Immature natural killer cell (primary cell): ENCODE results near the gene NXN. TPM values are rescaled to one million over a fixed set of nuclear protein-coding genes. Genes with fewer than 3 reads are reported as not detected.
"Not testable (repeated sequence)": the region's sequence is repeated elsewhere in the genome, so short reads cannot be mapped to it uniquely, and the experiment has no call there.

ENCODE experiments used
- DNase-seq, 3 donors: peaks; one replicate each; pipeline ENCODE4 v3.0.0; 2022; ENCODE audit warnings: mixed read lengths in 1 of 3
- H3K27ac Mint-ChIP-seq, 6 donors: one replicate each; pipeline ENCODE4 v1.8.0; 2020; ENCODE audit warnings: mixed read lengths in 6 of 6, mild to moderate bottlenecking in 5 of 6, inconsistent platforms in 4 of 6, moderate library complexity in 3 of 6
- H3K27me3 Mint-ChIP-seq, 3 donors: one replicate each; pipeline ENCODE4 v1.8.0; 2020 to 2021; ENCODE audit warnings: low read depth in 3 of 3, mild to moderate bottlenecking in 3 of 3, mixed read lengths in 3 of 3, moderate library complexity in 3 of 3, inconsistent platforms in 1 of 3
- H3K36me3 Mint-ChIP-seq, 3 donors: one replicate each; pipeline ENCODE4 v1.8.0; 2020; ENCODE audit warnings: mixed read lengths in 3 of 3, inconsistent platforms in 2 of 3, mild to moderate bottlenecking in 2 of 3
- H3K4me1 Mint-ChIP-seq, 2 donors: one replicate each; pipeline ENCODE4 v1.8.0; 2020; ENCODE audit warnings: inconsistent platforms in 2 of 2, mild to moderate bottlenecking in 2 of 2, mixed read lengths in 2 of 2, moderate library complexity in 1 of 2
- H3K4me3 Mint-ChIP-seq, 5 donors: one replicate each; pipeline ENCODE4 v1.8.0; 2020; ENCODE audit warnings: mild to moderate bottlenecking in 5 of 5, mixed read lengths in 5 of 5, inconsistent platforms in 3 of 5, moderate library complexity in 3 of 5
- H3K9me3 Mint-ChIP-seq, 6 donors: one replicate each; pipeline ENCODE4 v1.8.0; 2020; ENCODE audit warnings: mild to moderate bottlenecking in 6 of 6, mixed read lengths in 6 of 6, inconsistent platforms in 4 of 6, moderate library complexity in 3 of 6
- polyA plus RNA-seq, 3 donors: library from polyadenylated mRNA; unstranded; fragments of 300-500 nt; fragmentation: Illumina TruSeq; gene quantifications; one replicate each; pipeline ENCODE4 v1.2.3, GENCODE V29; 2021

NXN gene
- polyA plus RNA-seq, 3 donors from 2014 or later: 0.19 TPM; not detected in 2

GRCh38 chr17:924711-925475 is 54.7 kb downstream of the NXN start:
- Mint-ChIP-seq H3K27ac (no peak overlapping the region), H3K4me3 (no peak overlapping the region), H3K4me1 (no peaks in the 10 kb centered on the region), H3K36me3 (no peaks in the 10 kb centered on the region), H3K27me3 (peaks cover 3 to 9% (median 4%) of the 10 kb centered on the region in 3 donors), H3K9me3 (no peaks in the 10 kb centered on the region)
- DNase-seq: no peak

GRCh38 chr17:924306-924705 is 55.3 kb downstream of the NXN start:
- not testable (repeated sequence) for H3K27ac Mint-ChIP-seq, H3K4me3 Mint-ChIP-seq, H3K36me3 Mint-ChIP-seq, H3K9me3 Mint-ChIP-seq, H3K4me1 Mint-ChIP-seq, DNase-seq, H3K27me3 Mint-ChIP-seq

- no peak for DNase-seq
- no peaks in the 10 kb centered on the region for H3K36me3 Mint-ChIP-seq
- H3K27ac Mint-ChIP-seq: no peak overlapping the region
- no peaks in the 10 kb centered on the region for H3K9me3 Mint-ChIP-seq
- no peaks in the 10 kb centered on the region for H3K4me1 Mint-ChIP-seq
- peaks cover 3 to 13% (median 6%) of the 10 kb centered on the region in 3 donors for H3K27me3 Mint-ChIP-seq
- no peak overlapping the region for H3K4me3 Mint-ChIP-seq
Measured at GRCh38 chr17:923633-924032, 55.9 kb downstream of the NXN start.

GRCh38 chr17:921161-921560 is 58.4 kb downstream of the NXN start:
- no peak for DNase-seq
- H3K4me3 Mint-ChIP-seq: no peak overlapping the region
- H3K4me1 Mint-ChIP-seq: no peaks in the 10 kb centered on the region
- H3K27me3 Mint-ChIP-seq: peaks cover 3 to 11% (median 9%) of the 10 kb centered on the region in 3 donors
- no peak overlapping the region for H3K27ac Mint-ChIP-seq
- H3K36me3 Mint-ChIP-seq: no peaks in the 10 kb centered on the region
- H3K9me3 Mint-ChIP-seq: no peaks in the 10 kb centered on the region

GRCh38 chr17:920190-920589 is 59.4 kb downstream of the NXN start:
- H3K4me1 Mint-ChIP-seq: no peaks in the 10 kb centered on the region
- H3K36me3 Mint-ChIP-seq: no peaks in the 10 kb centered on the region
- no peaks in the 10 kb centered on the region for H3K9me3 Mint-ChIP-seq
- H3K27ac Mint-ChIP-seq: no peak overlapping the region
- peaks cover 3 to 11% (median 9%) of the 10 kb centered on the region in 3 donors for H3K27me3 Mint-ChIP-seq
- DNase-seq: no peak
- H3K4me3 Mint-ChIP-seq: no peak overlapping the region

GRCh38 chr17:917941-918740 is 61.4 kb downstream of the NXN start:
- Mint-ChIP-seq H3K36me3 (no peaks in the 10 kb centered on the region), H3K9me3 (no peaks in the 10 kb centered on the region), H3K4me1 (no peaks in the 10 kb centered on the region), H3K4me3 (no peak overlapping the region), H3K27me3 (peaks cover 6 to 13% (median 9%) of the 10 kb centered on the region in 3 donors), H3K27ac (no peak overlapping the region)
- DNase-seq: no peak

- Mint-ChIP-seq H3K36me3 (no peaks in the 10 kb centered on the region), H3K4me1 (no peaks in the 10 kb centered on the region), H3K27ac (no peak overlapping the region), H3K4me3 (no peak overlapping the region), H3K9me3 (no peaks in the 10 kb centered on the region), H3K27me3 (peaks cover 6 to 14% (median 13%) of the 10 kb centered on the region in 3 donors)
- no peak for DNase-seq
Measured at GRCh38 chr17:917391-917811, 62.2 kb downstream of the NXN start.

GRCh38 chr17:916315-916714 is 63.3 kb downstream of the NXN start:
- no peak overlapping the region for H3K27ac Mint-ChIP-seq
- no peaks in the 10 kb centered on the region for H3K4me1 Mint-ChIP-seq
- DNase-seq: no peak
- no peaks in the 10 kb centered on the region for H3K36me3 Mint-ChIP-seq
- H3K9me3 Mint-ChIP-seq: no peaks in the 10 kb centered on the region
- peaks cover 6 to 24% (median 14%) of the 10 kb centered on the region in 3 donors for H3K27me3 Mint-ChIP-seq
- no peak overlapping the region for H3K4me3 Mint-ChIP-seq

- no peaks in the 10 kb centered on the region for H3K36me3 Mint-ChIP-seq
- H3K4me3 Mint-ChIP-seq: no peak overlapping the region
- H3K27ac Mint-ChIP-seq: no peak overlapping the region
- H3K27me3 Mint-ChIP-seq: peaks cover 6 to 24% (median 12%) of the 10 kb centered on the region in 3 donors
- no peaks in the 10 kb centered on the region for H3K4me1 Mint-ChIP-seq
- no peak for DNase-seq
- H3K9me3 Mint-ChIP-seq: no peaks in the 10 kb centered on the region
Measured at GRCh38 chr17:915538-916201, 63.9 kb downstream of the NXN start.

- DNase-seq: no peak
- Mint-ChIP-seq H3K36me3 (no peaks in the 10 kb centered on the region), H3K27ac (no peak overlapping the region), H3K4me3 (no peak overlapping the region), H3K4me1 (no peaks in the 10 kb centered on the region), H3K9me3 (no peaks in the 10 kb centered on the region), H3K27me3 (peaks cover 6 to 24% (median 12%) of the 10 kb centered on the region in 3 donors)
Measured at GRCh38 chr17:914561-914960, 65.0 kb downstream of the NXN start.

GRCh38 chr17:913207-913606 is 66.4 kb downstream of the NXN start:
- H3K27ac Mint-ChIP-seq: no peak overlapping the region
- H3K36me3 Mint-ChIP-seq: no peaks in the 10 kb centered on the region
- H3K4me3 Mint-ChIP-seq: no peak overlapping the region
- no peaks in the 10 kb centered on the region for H3K4me1 Mint-ChIP-seq
- DNase-seq: no peak
- no peaks in the 10 kb centered on the region for H3K9me3 Mint-ChIP-seq
- peaks cover 8 to 22% (median 8%) of the 10 kb centered on the region in 3 donors for H3K27me3 Mint-ChIP-seq

GRCh38 chr17:909642-910323 is 69.8 kb downstream of the NXN start:
- H3K9me3 Mint-ChIP-seq: no peaks in the 10 kb centered on the region
- H3K4me1 Mint-ChIP-seq: no peaks in the 10 kb centered on the region
- DNase-seq: no peak
- H3K27me3 Mint-ChIP-seq: peaks cover 5 to 21% (median 11%) of the 10 kb centered on the region in 3 donors
- H3K36me3 Mint-ChIP-seq: no peaks in the 10 kb centered on the region
- no peak overlapping the region for H3K4me3 Mint-ChIP-seq
- no peak overlapping the region for H3K27ac Mint-ChIP-seq

GRCh38 chr17:907725-908124 is 71.9 kb downstream of the NXN start:
- no peaks in the 10 kb centered on the region for H3K4me1 Mint-ChIP-seq
- no peaks in the 10 kb centered on the region for H3K9me3 Mint-ChIP-seq
- H3K36me3 Mint-ChIP-seq: no peaks in the 10 kb centered on the region
- no peak overlapping the region for H3K27ac Mint-ChIP-seq
- peaks cover 6 to 18% (median 8%) of the 10 kb centered on the region in 3 donors for H3K27me3 Mint-ChIP-seq
- no peak for DNase-seq
- no peak overlapping the region for H3K4me3 Mint-ChIP-seq
